HCT116 (cell line): ENCODE measurements around the gene TNIK. TPM values are rescaled to one million over a fixed set of nuclear protein-coding genes. Genes with fewer than 3 reads are reported as not detected.

Experiments used
- ATAC-seq: fragments of 200-7000 bp; cut with Tn5 transposase; 2 replicates; pipeline ENCODE4 v1.9.1; 2020; ENCODE audit warnings: mild to moderate bottlenecking, moderate library complexity
- BruUV-seq: library from RNA; stranded (reverse); fragments of 400-500 nt; replicated peaks from 2 replicates; lab custom pipeline; 2021; lab: Mats Ljungman, UMichigan
- CTCF ChIA-PET: fragments of 300-600 bp; sonication (Branson Sonifier 250); formaldehyde crosslinking; loops from one replicate; lab custom pipeline; 2021; ENCODE audit warnings: antibody characterized with exemption; lab: Charles Lee
- POLR2A ChIA-PET: fragments of 300-600, 350-600 bp; sonication (Branson Sonifier 250); formaldehyde crosslinking; loops from one replicate; lab custom pipeline; 2021; ENCODE audit warnings: antibody characterized with exemption; lab: Charles Lee
- RAD21 ChIA-PET, 2 experiments: fragments of 300-600 bp; sonication (Branson Sonifier 250); formaldehyde crosslinking; loops; one replicate each; lab custom pipeline; 2023; ENCODE audit warnings: low total read pairs in 2 of 2; ENCODE audit not compliant: uncharacterized antibody in 2 of 2, unreplicated experiment in 2 of 2, low non-redundant PET in 1 of 2; lab: Charles Lee
- DNase-seq: peaks from one replicate; pipeline ENCODE4 v3.0.0-alpha.2; 2010; ENCODE audit warnings: low read depth, low spot score
- H2AFZ ChIP-seq: fragments of 200-600 bp; shearing (Covaris generic), sonication (generic); 2 replicates; pipeline ENCODE4 v1.6.1; 2017; ENCODE audit warnings: low read depth, mixed run types, mixed read lengths, antibody characterized with exemption, low read length; ENCODE audit not compliant: poor library complexity, severe bottlenecking
- H3K27ac ChIP-seq: 2 replicates; pipeline ENCODE4 v1.5.1; 2012; ENCODE audit warnings: low read depth, low read length
- H3K27me3 ChIP-seq: fragments of 200-600 bp; sonication (generic); 2 replicates; pipeline ENCODE4 v1.6.1; 2016; ENCODE audit warnings: mixed run types, low read length, mixed read lengths; ENCODE audit not compliant: insufficient read depth
- H3K36me3 ChIP-seq, 2 experiments: fragments of 200-500 bp in 1 of 2; fragments of 200-600 bp in 1 of 2; sonication (Bioruptor generic) in 1 of 2; sonication (generic) in 1 of 2; 2 replicates each; pipeline versions ENCODE4 v1.5.1 to v1.6.1; 2014 to 2016; ENCODE audit warnings: low read length in 2 of 2, inconsistent platforms in 1 of 2, mixed read lengths in 1 of 2, mixed run types in 1 of 2; ENCODE audit not compliant: insufficient read depth in 2 of 2, control insufficient read depth in 1 of 2
- H3K4me1 ChIP-seq, 2 experiments: fragments of 200-600 bp in 1 of 2; sonication (generic) in 1 of 2; 2 replicates each; pipeline versions ENCODE4 v1.5.1 to v1.6.1; 2012 to 2017; ENCODE audit warnings: low read length in 2 of 2, inconsistent platforms in 1 of 2, mild to moderate bottlenecking in 1 of 2, mixed read lengths in 1 of 2, mixed run types in 1 of 2, moderate library complexity in 1 of 2; ENCODE audit not compliant: insufficient read depth in 2 of 2, control insufficient read depth in 1 of 2
- H3K4me2 ChIP-seq: fragments of 200-600 bp; sonication (generic); 2 replicates; pipeline ENCODE4 v1.6.1; 2017; ENCODE audit warnings: mixed run types, low read length, mixed read lengths
- H3K4me3 ChIP-seq, 2 experiments: fragments of 200-600 bp in 1 of 2; sonication (generic) in 1 of 2; replicated peaks in 1 of 2; 2 replicates each; pipeline ENCODE4 v1.5.1; 2011 to 2016; ENCODE audit warnings: low read length in 2 of 2, control low read depth in 1 of 2, low read depth in 1 of 2, mild to moderate bottlenecking in 1 of 2, mixed read lengths in 1 of 2, mixed run types in 1 of 2
- H3K79me2 ChIP-seq: fragments of 200-600 bp; sonication (generic); 2 replicates; pipeline ENCODE4 v1.6.1; 2017; ENCODE audit warnings: mild to moderate bottlenecking, mixed run types, low read length, moderate library complexity, mixed read lengths; ENCODE audit not compliant: insufficient read depth
- H3K9ac ChIP-seq: fragments of 200-600 bp; sonication (generic); 2 replicates; pipeline ENCODE4 v1.6.1; 2016; ENCODE audit warnings: low read length, mixed read lengths
- H3K9me2 ChIP-seq: fragments of 200-600 bp; sonication (generic), shearing (Covaris generic); 2 replicates; pipeline ENCODE4 v1.6.1; 2017; ENCODE audit warnings: mixed run types, mild to moderate bottlenecking, moderate library complexity; ENCODE audit not compliant: insufficient read depth
- H3K9me3 ChIP-seq, 2 experiments: fragments of 200-500 bp in 1 of 2; fragments of 200-600 bp in 1 of 2; sonication (Bioruptor generic) in 1 of 2; sonication (generic) in 1 of 2; 2 replicates each; pipeline ENCODE4 v1.6.1; 2014 to 2017; ENCODE audit warnings: low read length in 2 of 2, mixed read lengths in 2 of 2, inconsistent platforms in 1 of 2, low read depth in 1 of 2, mild to moderate bottlenecking in 1 of 2, mixed run types in 1 of 2, moderate library complexity in 1 of 2; ENCODE audit not compliant: control insufficient read depth in 1 of 2, insufficient read depth in 1 of 2
- H4K20me1 ChIP-seq: fragments of 200-600 bp; sonication (generic), shearing (Covaris generic); 2 replicates; pipeline ENCODE4 v1.6.1; 2017; ENCODE audit warnings: mixed run types, mild to moderate bottlenecking, moderate library complexity; ENCODE audit not compliant: insufficient read depth
- ATF3 ChIP-seq: IDR thresholded peaks from 2 replicates; pipeline ENCODE4 v1.6.1; 2012
- CEBPB ChIP-seq: IDR thresholded peaks from 2 replicates; pipeline ENCODE4 v1.6.1; 2012; ENCODE audit warnings: low read depth
- CTCF ChIP-seq, 3 experiments: fragments of 200-600 bp in 1 of 3; sonication (generic) in 1 of 3; IDR thresholded peaks in 2 of 3; conservative IDR thresholded peaks in 1 of 3; 2 replicates each; pipeline ENCODE4 v1.5.1; 2012 to 2017; ENCODE audit warnings: low read depth in 2 of 3, low read length in 2 of 3, antibody characterized with exemption in 1 of 3, borderline replicate concordance in 1 of 3, control low read depth in 1 of 3, mild to moderate bottlenecking in 1 of 3, mixed read lengths in 1 of 3, mixed run types in 1 of 3, moderate library complexity in 1 of 3; ENCODE audit not compliant: insufficient read depth in 1 of 3
- EGR1 ChIP-seq: IDR thresholded peaks from 2 replicates; pipeline ENCODE4 v1.6.1; 2012; ENCODE audit warnings: low read depth
- ELF1 ChIP-seq: IDR thresholded peaks from 2 replicates; pipeline ENCODE4 v1.6.1; 2012; ENCODE audit warnings: low read depth, borderline replicate concordance
- EZH2phosphoT487 ChIP-seq: fragments of 200-600 bp; IDR thresholded peaks from 2 replicates; pipeline ENCODE4 v1.6.1; 2018; ENCODE audit warnings: antibody characterized with exemption, borderline replicate concordance
- FOSL1 ChIP-seq: IDR thresholded peaks from 2 replicates; pipeline ENCODE4 v1.6.1; 2012; ENCODE audit warnings: low read depth
- JUND ChIP-seq: IDR thresholded peaks from 2 replicates; pipeline ENCODE4 v1.6.1; 2012
- MAX ChIP-seq: IDR thresholded peaks from 2 replicates; pipeline ENCODE4 v1.6.1; 2012
- POLR2A ChIP-seq: IDR thresholded peaks from 2 replicates; pipeline ENCODE4 v1.7.0; 2011; ENCODE audit warnings: borderline replicate concordance; ENCODE audit not compliant: insufficient read depth, insufficient read length; ENCODE audit errors: extremely low read depth
- POLR2AphosphoS5 ChIP-seq: IDR thresholded peaks from 2 replicates; pipeline ENCODE4 v1.6.1; 2011; ENCODE audit warnings: mild to moderate bottlenecking, low read depth, low read length, moderate library complexity
- RAD21 ChIP-seq: IDR thresholded peaks from 2 replicates; pipeline ENCODE4 v1.6.1; 2012; ENCODE audit warnings: low read depth, mild to moderate bottlenecking
- REST ChIP-seq: IDR thresholded peaks from 2 replicates; pipeline ENCODE4 v1.6.1; 2012; ENCODE audit warnings: low read depth
- SIN3A ChIP-seq: IDR thresholded peaks from 2 replicates; pipeline ENCODE4 v1.6.1; 2012; ENCODE audit warnings: low read depth
- SRF ChIP-seq: IDR thresholded peaks from 2 replicates; pipeline ENCODE4 v1.6.1; 2012; ENCODE audit warnings: low read depth
- TCF7L2 ChIP-seq: IDR thresholded peaks from 2 replicates; pipeline ENCODE4 v1.7.0; 2011; ENCODE audit warnings: borderline replicate concordance, inconsistent platforms; ENCODE audit not compliant: insufficient read depth, insufficient read length; ENCODE audit errors: extremely low read depth
- YY1 ChIP-seq: IDR thresholded peaks from 2 replicates; pipeline ENCODE4 v1.6.1; 2011; ENCODE audit warnings: low read length, low read depth, moderate library complexity, mild to moderate bottlenecking; ENCODE audit not compliant: insufficient replicate concordance; ENCODE audit errors: extremely low read depth
- ZFX ChIP-seq: fragments of 450-650 bp; IDR thresholded peaks from 2 replicates; pipeline ENCODE4 v1.6.1; 2017
- ZNF274 ChIP-seq: fragments of 200-500 bp; sonication (Bioruptor generic); IDR thresholded peaks from 2 replicates; pipeline ENCODE4 v1.6.1; 2014; ENCODE audit warnings: mild to moderate bottlenecking, low read depth, low read length, inconsistent platforms
- intact Hi-C: fragments of 100-400 bp; cut with micrococcal nuclease; formaldehyde crosslinking; loops from 2 replicates; pipeline ENCODE4 v1.10.0; 2022
- total RNA-seq: library from RNA; stranded (reverse); gene quantifications from one replicate; pipeline ENCODE4 v1.2.1, GENCODE V29; 2021; ENCODE audit not compliant: unreplicated experiment

Gene TNIK
- total RNA-seq, 1 experiment from 2014 or later, result 24.1 TPM

- H3K9me3 ChIP-seq, result no peaks in the 10 kb centered on the region
- no peak overlapping the region for H2AFZ ChIP-seq
- H3K4me1 ChIP-seq, result peaks cover 33 to 38% of the 10 kb centered on the region in 2 experiments
- H3K36me3 ChIP-seq, result no peaks in the 10 kb centered on the region
- ChIA-PET RAD21 (interaction anchor here in 1 of 2 experiments (0.6 kb wide), 1 partner anchor 20 kb away, joined by 3 read pairs; no protein-coding TSS in a partner anchor), CTCF (no interaction called here), POLR2A (no interaction called here)
- BruUV-seq, result no TSS peak
- no peak overlapping the region for H3K27ac ChIP-seq
- H4K20me1 ChIP-seq, result no peaks in the 10 kb centered on the region
- intact Hi-C loops, result loop anchor here (5.0 to 10.0 kb wide), 5 partner anchors 68 to 643 kb away; partner anchors contain the start of gene TNIK
- H3K27me3 ChIP-seq, result no peaks in the 10 kb centered on the region
- no peak overlapping the region for H3K4me3 ChIP-seq
- H3K79me2 ChIP-seq, result no peaks in the 10 kb centered on the region
- DNase-seq, result no peak
- TF ChIP-seq EGR1, result no peak
- TF ChIP-seq SRF, result no peak
- TF ChIP-seq ZNF274, result no peak
- no peak for TF ChIP-seq POLR2A
- TF ChIP-seq ZFX, result no peak
- TF ChIP-seq MAX, result no peak
- TF ChIP-seq TCF7L2, result no peak
- no peak for TF ChIP-seq CEBPB
- TF ChIP-seq ATF3, result no peak
- TF ChIP-seq RAD21, result no peak
- TF ChIP-seq FOSL1, result no peak
- no peak for TF ChIP-seq EZH2phosphoT487
- no peak for TF ChIP-seq REST
- TF ChIP-seq ELF1, result no peak
- TF ChIP-seq CTCF (IDR thresholded peaks at IDR 0.05 in 2 of 3, conservative IDR thresholded peaks at IDR 0.05 in 1 of 3; ENCODE audit: borderline replicate concordance in 1 of 3, insufficient read depth in 1 of 3, low read depth in 2 of 3, low read length in 2 of 3), result no peak
- TF ChIP-seq YY1, result no peak
- TF ChIP-seq POLR2AphosphoS5, result no peak
- no peak for TF ChIP-seq SIN3A
- TF ChIP-seq JUND, result no peak
- no peak for ATAC-seq
- H3K9ac ChIP-seq, result no peak overlapping the region
- H3K9me2 ChIP-seq, result no peaks in the 10 kb centered on the region
- H3K4me2 ChIP-seq, result no peak overlapping the region
These were observed 270.7 kb downstream of the TNIK start for GRCh38 chr3:171189394-171190080.
